Measurements from ENCODE around the gene NKX6-2. TPM values are rescaled to one million over a fixed set of nuclear protein-coding genes. Genes with fewer than 3 reads are reported as not detected.
A peak's percentile ranks its signal among the peaks of the same experiment; 100 is the strongest.

NKX6-2 gene
- total RNA-seq, 1 donor from 2014 or later: 6.2 TPM

- Mint-ChIP-seq H3K9me3 (ENCODE audit: unreplicated experiment) (peaks cover 32% of the 10 kb centered on the region), H3K36me3 (ENCODE audit: unreplicated experiment) (no peaks in the 10 kb centered on the region), H3K4me1 (ENCODE audit: low read depth, unreplicated experiment) (peaks cover 23% of the 10 kb centered on the region), H3K27me3 (ENCODE audit: unreplicated experiment) (peaks cover 21% of the 10 kb centered on the region), H3K4me3 (ENCODE audit: unreplicated experiment) (no peak overlapping the region), H3K27ac (ENCODE audit: unreplicated experiment) (no peak overlapping the region)
- no peak for DNase-seq
- TF ChIP-seq CTCF (IDR thresholded peaks at IDR 0.05; ENCODE audit: partially characterized antibody, unreplicated experiment): no peak
Observed at GRCh38 chr10:132768346-132769248, 17.4 kb downstream of the NKX6-2 start.

DNA sequence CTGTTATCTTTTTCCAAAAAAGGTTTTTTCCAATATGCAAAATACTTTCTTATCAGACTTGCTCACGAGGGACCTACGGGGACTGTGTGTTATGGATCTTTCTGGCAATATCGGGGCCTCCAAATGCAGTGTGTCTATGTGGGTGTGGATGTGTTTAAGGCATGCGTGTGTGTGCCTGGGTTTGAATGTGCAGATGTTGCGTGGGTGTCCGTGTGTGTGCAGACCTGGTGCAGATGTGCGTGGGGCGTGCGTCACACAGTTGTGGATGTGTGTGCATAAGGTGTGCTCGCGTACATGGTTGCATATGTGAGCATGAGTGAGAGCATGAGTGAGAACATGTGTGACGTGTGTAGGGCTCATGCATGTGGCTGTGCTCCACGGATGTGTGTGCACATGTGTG lies 19.7 kb downstream of the NKX6-2 start:
- Mint-ChIP-seq H3K36me3 (ENCODE audit: unreplicated experiment) (peaks cover 12% of the 10 kb centered on the region), H3K4me1 (ENCODE audit: low read depth, unreplicated experiment) (peaks cover 23% of the 10 kb centered on the region), H3K27me3 (ENCODE audit: unreplicated experiment) (peaks cover 28% of the 10 kb centered on the region), H3K27ac (ENCODE audit: unreplicated experiment) (peak overlapping the region; percentile 81), H3K9me3 (ENCODE audit: unreplicated experiment) (peaks cover 37% of the 10 kb centered on the region), H3K4me3 (ENCODE audit: unreplicated experiment) (peak overlapping the region; percentile 6)
- no peak for DNase-seq
- TF ChIP-seq CTCF (IDR thresholded peaks at IDR 0.05; ENCODE audit: partially characterized antibody, unreplicated experiment): no peak

DNA sequence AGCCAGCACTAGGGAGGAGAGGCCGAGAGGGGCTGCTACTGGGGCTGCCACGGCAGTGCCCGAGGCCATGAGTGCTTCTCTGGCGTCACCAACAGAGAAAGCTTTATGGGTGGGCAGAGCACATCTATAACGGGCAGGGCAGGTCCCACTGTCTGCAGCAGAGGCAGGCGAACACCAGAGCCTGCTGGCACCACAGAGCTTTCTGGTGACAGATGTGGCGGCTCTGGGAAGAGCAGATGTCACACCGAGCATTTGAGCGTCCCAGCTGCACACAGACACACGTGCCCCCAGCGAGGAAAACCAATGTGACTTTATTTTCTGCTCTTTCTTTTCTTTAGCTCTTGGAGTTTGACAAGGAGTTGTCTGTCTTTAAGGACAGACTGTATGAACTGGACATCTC lies 20.5 kb downstream of the NKX6-2 start:
- H3K4me1 Mint-ChIP-seq (ENCODE audit: low read depth, unreplicated experiment): peaks cover 23% of the 10 kb centered on the region
- H3K27me3 Mint-ChIP-seq (ENCODE audit: unreplicated experiment): peaks cover 28% of the 10 kb centered on the region
- no peak for TF ChIP-seq CTCF (IDR thresholded peaks at IDR 0.05; ENCODE audit: partially characterized antibody, unreplicated experiment)
- peaks cover 34% of the 10 kb centered on the region for H3K9me3 Mint-ChIP-seq (ENCODE audit: unreplicated experiment)
- no peak for DNase-seq
- H3K27ac Mint-ChIP-seq (ENCODE audit: unreplicated experiment): peak overlapping the region; percentile 81
- H3K36me3 Mint-ChIP-seq (ENCODE audit: unreplicated experiment): peaks cover 12% of the 10 kb centered on the region
- H3K4me3 Mint-ChIP-seq (ENCODE audit: unreplicated experiment): peak overlapping the region; percentile 72

DNA sequence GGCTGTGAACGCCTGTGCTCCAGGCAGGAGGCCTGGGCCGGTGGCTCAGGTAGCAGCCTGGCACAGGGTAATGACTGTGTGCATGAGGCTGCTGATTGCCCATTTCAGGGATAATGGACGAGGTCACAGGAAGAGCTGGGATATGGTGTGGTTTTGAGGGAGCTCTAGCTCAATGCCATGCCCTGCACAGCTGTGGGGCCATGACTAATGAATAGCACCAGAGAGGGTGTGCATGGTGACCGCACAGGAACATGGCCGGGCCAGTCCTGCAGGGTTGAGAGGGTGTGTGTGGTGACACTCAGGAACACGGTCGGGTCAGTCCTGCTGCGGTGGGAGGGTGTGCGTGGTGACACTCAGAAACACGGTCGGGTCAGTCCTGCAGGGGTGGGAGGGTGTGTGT lies 21.8 kb downstream of the NKX6-2 start:
- Mint-ChIP-seq H3K4me1 (ENCODE audit: low read depth, unreplicated experiment) (peaks cover 23% of the 10 kb centered on the region), H3K4me3 (ENCODE audit: unreplicated experiment) (peak overlapping the region; percentile 45), H3K36me3 (ENCODE audit: unreplicated experiment) (peaks cover 12% of the 10 kb centered on the region), H3K27ac (ENCODE audit: unreplicated experiment) (peak overlapping the region; percentile 88), H3K27me3 (ENCODE audit: unreplicated experiment) (peaks cover 30% of the 10 kb centered on the region), H3K9me3 (ENCODE audit: unreplicated experiment) (peaks cover 32% of the 10 kb centered on the region)
- TF ChIP-seq CTCF (IDR thresholded peaks at IDR 0.05; ENCODE audit: partially characterized antibody, unreplicated experiment): no peak
- DNase-seq: no peak

- no peak overlapping the region for H3K4me3 Mint-ChIP-seq (ENCODE audit: unreplicated experiment)
- H3K4me1 Mint-ChIP-seq (ENCODE audit: low read depth, unreplicated experiment): peaks cover 23% of the 10 kb centered on the region
Observed at GRCh38 chr10:132763545-132763944, 22.4 kb downstream of the NKX6-2 start.

More at GRCh38 chr10:132763545-132763944, 22.4 kb downstream of the NKX6-2 start:
- TF ChIP-seq CTCF (IDR thresholded peaks at IDR 0.05; ENCODE audit: partially characterized antibody, unreplicated experiment): no peak
- Mint-ChIP-seq H3K9me3 (ENCODE audit: unreplicated experiment) (peaks cover 32% of the 10 kb centered on the region), H3K36me3 (ENCODE audit: unreplicated experiment) (peaks cover 12% of the 10 kb centered on the region), H3K27ac (ENCODE audit: unreplicated experiment) (no peak overlapping the region), H3K27me3 (ENCODE audit: unreplicated experiment) (peaks cover 30% of the 10 kb centered on the region)
- DNase-seq: no peak
